ENCODE data around the gene PANX2.

- no peak for TF ChIP-seq CTCF (IDR thresholded peaks at IDR 0.05; ENCODE audit: low read length)
- no peak for TF ChIP-seq EZH2 (IDR thresholded peaks at IDR 0.05; ENCODE audit: borderline replicate concordance, low read length)
These were observed 29.1 kb upstream of the PANX2 start for GRCh38 chr22:50141462-50141861.

Data from OCI-LY1 (cell line).